Hepatocyte (in vitro differentiated cells): Measurements from ENCODE around the gene CLMP. TPM values are rescaled to one million over a fixed set of nuclear protein-coding genes. Genes with fewer than 3 reads are reported as not detected.

ENCODE experiments used
- DNase-seq: peaks from one replicate; pipeline ENCODE4 v3.0.0-alpha.2; 2016; ENCODE audit warnings: low spot score
- H2AFZ ChIP-seq: fragments of 200-600 bp; sonication (generic); 2 replicates; pipeline ENCODE4 v1.6.0; 2016; ENCODE audit warnings: antibody characterized with exemption, mild to moderate bottlenecking
- H3K27ac ChIP-seq: fragments of 200-600 bp; sonication (generic); 2 replicates; pipeline ENCODE4 v1.5.1; 2016; ENCODE audit warnings: mild to moderate bottlenecking
- H3K27me3 ChIP-seq: fragments of 200-600 bp; sonication (generic); 2 replicates; pipeline ENCODE4 v1.6.1; 2016
- H3K36me3 ChIP-seq: fragments of 200-600 bp; sonication (generic); replicated peaks from 2 replicates; pipeline ENCODE4 v1.5.1; 2016; ENCODE audit warnings: low read depth; ENCODE audit not compliant: insufficient read depth
- H3K4me1 ChIP-seq: fragments of 200-600 bp; sonication (generic); 2 replicates; pipeline ENCODE4 v1.5.1; 2016; ENCODE audit warnings: mild to moderate bottlenecking, moderate library complexity; ENCODE audit not compliant: insufficient read depth
- H3K4me2 ChIP-seq: fragments of 200-600 bp; sonication (generic); 2 replicates; pipeline ENCODE4 v1.6.0; 2016
- H3K4me3 ChIP-seq: fragments of 200-600 bp; sonication (generic); 2 replicates; pipeline ENCODE4 v1.5.1; 2016; ENCODE audit warnings: mild to moderate bottlenecking
- H3K79me2 ChIP-seq: fragments of 200-600 bp; sonication (generic); 2 replicates; pipeline ENCODE4 v1.6.0; 2017; ENCODE audit warnings: mild to moderate bottlenecking
- H3K9me2 ChIP-seq: fragments of 200-600 bp; sonication (generic); replicated peaks from 2 replicates; pipeline ENCODE4 v1.6.0; 2017; ENCODE audit warnings: mild to moderate bottlenecking; ENCODE audit not compliant: insufficient read depth
- H3K9me3 ChIP-seq: fragments of 200-600 bp; sonication (generic); 2 replicates; pipeline ENCODE4 v1.5.1; 2016; ENCODE audit warnings: low read depth, mild to moderate bottlenecking
- H4K20me1 ChIP-seq: fragments of 200-600 bp; sonication (generic); 2 replicates; pipeline ENCODE4 v1.6.0; 2016; ENCODE audit warnings: mild to moderate bottlenecking; ENCODE audit not compliant: insufficient read depth, poor library complexity, severe bottlenecking
- CTCF ChIP-seq: fragments of 200-600 bp; sonication (generic); IDR thresholded peaks from 2 replicates; pipeline ENCODE4 v1.5.1; 2016; ENCODE audit warnings: antibody characterized with exemption, mild to moderate bottlenecking; ENCODE audit not compliant: poor library complexity
- EZH2 ChIP-seq: fragments of 200-600 bp; sonication (generic); IDR thresholded peaks from 2 replicates; pipeline ENCODE4 v1.6.1; 2016; ENCODE audit warnings: antibody characterized with exemption, mild to moderate bottlenecking, borderline replicate concordance
- EZH2phosphoT487 ChIP-seq: fragments of 200-600 bp; sonication (generic); IDR thresholded peaks from one replicate; pipeline ENCODE4 v1.6.1; 2018; ENCODE audit warnings: antibody characterized with exemption, mild to moderate bottlenecking, low read depth, moderate library complexity; ENCODE audit not compliant: unreplicated experiment, severe bottlenecking
- WGBS: methylation state at CpG from one replicate; pipeline ENCODE4 v1.1.6; 2016; ENCODE audit warnings: low lambda C conversion rate; ENCODE audit errors: missing lambda C conversion rate; 5-methylcytosine and 5-hydroxymethylcytosine counted together
- polyA plus RNA-seq: library from polyadenylated mRNA; unstranded; fragments of >200 nt; fragmentation: Nextera tagmentation; extraction: Ambion mirVana; gene quantifications from 2 replicates; pipeline ENCODE4 v1.2.1, GENCODE V29; 2016
- total RNA-seq: library from RNA; depleted of rRNA; stranded (reverse); fragments of >200 nt; gene quantifications from 2 replicates; pipeline ENCODE4 v1.2.3, GENCODE V29; 2014

Gene CLMP
- total and polyA plus RNA-seq, 2 experiments from 2014 or later: 23.3 to 59.4 TPM

- no peak overlapping the region for H2AFZ ChIP-seq
- H4K20me1 ChIP-seq: peaks cover 37% of the 10 kb centered on the region
- peaks cover 3% of the 10 kb centered on the region for H3K36me3 ChIP-seq
- H3K27ac ChIP-seq: no peak overlapping the region
- H3K4me3 ChIP-seq: no peak overlapping the region
- no peak for TF ChIP-seq CTCF
- DNase-seq: no peak
- H3K9me2 ChIP-seq: no peaks in the 10 kb centered on the region
- H3K27me3 ChIP-seq: no peaks in the 10 kb centered on the region
- H3K4me1 ChIP-seq: no peaks in the 10 kb centered on the region
- no peak overlapping the region for H3K4me2 ChIP-seq
- WGBS: 88% methylated on average over 5 of the region's 5 CpGs
- peaks cover 4% of the 10 kb centered on the region for H3K79me2 ChIP-seq
- no peaks in the 10 kb centered on the region for H3K9me3 ChIP-seq
Measured at GRCh38 chr11:123052901-123053721, 141.9 kb downstream of the CLMP start.

- H3K4me2 ChIP-seq: no peak overlapping the region
- H3K27ac ChIP-seq: no peak overlapping the region
- H3K79me2 ChIP-seq: no peaks in the 10 kb centered on the region
- no peaks in the 10 kb centered on the region for H3K9me2 ChIP-seq
- no peaks in the 10 kb centered on the region for H3K4me1 ChIP-seq
- H4K20me1 ChIP-seq: peaks cover 22% of the 10 kb centered on the region
- no peak overlapping the region for H2AFZ ChIP-seq
- no peak overlapping the region for H3K4me3 ChIP-seq
- H3K36me3 ChIP-seq: peaks cover 3% of the 10 kb centered on the region
- H3K27me3 ChIP-seq: no peaks in the 10 kb centered on the region
- H3K9me3 ChIP-seq: no peaks in the 10 kb centered on the region
- no peak for DNase-seq
- TF ChIP-seq EZH2 (no peak), CTCF (no peak), EZH2phosphoT487 (no peak)
- WGBS: 98% methylated on average over 4 of the region's 4 CpGs
Measured at GRCh38 chr11:123051634-123052033, 143.4 kb downstream of the CLMP start.

GRCh38 chr11:123051146-123051545, 143.9 kb downstream of the CLMP start:
- Histone ChIP-seq H3K27ac (no peak overlapping the region), H3K4me1 (no peaks in the 10 kb centered on the region), H3K4me2 (no peak overlapping the region), H3K36me3 (peaks cover 3% of the 10 kb centered on the region), H2AFZ (no peak overlapping the region), H4K20me1 (peaks cover 17% of the 10 kb centered on the region), H3K4me3 (no peak overlapping the region), H3K9me3 (no peaks in the 10 kb centered on the region), H3K9me2 (no peaks in the 10 kb centered on the region), H3K27me3 (no peaks in the 10 kb centered on the region), H3K79me2 (no peaks in the 10 kb centered on the region)
- WGBS: over 99% methylated on average over 9 of the region's 9 CpGs
- TF ChIP-seq EZH2: no peak
- DNase-seq: no peak

GRCh38 chr11:123047947-123048293, 147.1 kb downstream of the CLMP start:
- Histone ChIP-seq H2AFZ (no peak overlapping the region), H3K9me2 (no peaks in the 10 kb centered on the region), H3K9me3 (no peaks in the 10 kb centered on the region), H3K4me2 (no peak overlapping the region), H3K4me1 (no peaks in the 10 kb centered on the region), H3K27me3 (no peaks in the 10 kb centered on the region), H3K36me3 (no peaks in the 10 kb centered on the region), H3K27ac (no peak overlapping the region), H4K20me1 (no peaks in the 10 kb centered on the region), H3K79me2 (no peaks in the 10 kb centered on the region), H3K4me3 (no peak overlapping the region)
- DNase-seq: no peak
- TF ChIP-seq CTCF (no peak), EZH2 (no peak), EZH2phosphoT487 (no peak)
- WGBS: 91% methylated on average over 3 of the region's 3 CpGs
